GM21576 (cell line): Measurements from ENCODE around the gene NSF.
"Not testable (repeated sequence)": the region's sequence is repeated elsewhere in the genome, so short reads cannot be mapped to it uniquely, and the experiment has no call there.

ENCODE experiments used
- ATAC-seq: cut with Tn5 transposase; IDR thresholded peaks from one replicate; pipeline ENCODE4 v1.9.1; 2021; ENCODE audit warnings: mild to moderate bottlenecking, moderate library complexity; ENCODE audit not compliant: unreplicated experiment

Gene NSF

DNA sequence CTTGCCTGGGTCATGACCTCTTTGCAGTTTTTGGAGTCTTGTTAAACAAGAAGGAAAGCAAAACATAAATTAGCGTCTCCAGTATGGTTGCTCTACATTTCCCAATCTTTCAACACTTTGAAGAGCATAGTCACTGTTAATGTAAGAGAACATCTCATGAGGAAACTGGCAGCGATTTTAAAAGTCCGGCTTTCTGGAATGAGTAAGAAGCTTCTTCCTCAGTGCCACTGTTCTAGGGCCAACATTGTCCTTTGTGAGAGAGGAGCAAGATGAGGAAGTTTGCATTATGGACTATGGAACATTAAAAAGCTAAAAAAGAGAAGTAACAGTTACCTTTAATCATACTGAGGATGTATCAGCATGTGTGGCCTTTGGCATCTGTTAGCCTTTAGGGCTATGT, 154.9 kb downstream of the NSF start:
- ATAC-seq, result no peak

DNA sequence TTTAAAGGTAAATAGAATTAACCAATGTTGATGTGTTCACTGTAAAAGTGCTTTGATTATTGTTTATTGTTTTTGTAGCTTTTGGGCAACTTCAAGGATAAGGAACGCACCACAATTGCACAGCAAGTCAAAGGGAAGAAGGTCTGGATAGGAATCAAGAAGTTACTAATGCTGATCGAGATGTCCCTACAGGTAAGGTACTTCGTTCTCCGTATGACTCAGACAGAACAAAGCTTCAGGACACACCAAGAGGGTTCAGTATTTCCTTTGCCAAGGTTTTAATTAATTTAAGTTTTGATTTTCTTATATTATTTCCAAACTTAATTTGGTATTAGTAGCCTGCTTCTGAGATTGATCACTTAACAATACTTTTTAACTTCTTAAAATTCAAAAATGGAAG, 161.0 kb downstream of the NSF start:
- no peak for ATAC-seq

DNA sequence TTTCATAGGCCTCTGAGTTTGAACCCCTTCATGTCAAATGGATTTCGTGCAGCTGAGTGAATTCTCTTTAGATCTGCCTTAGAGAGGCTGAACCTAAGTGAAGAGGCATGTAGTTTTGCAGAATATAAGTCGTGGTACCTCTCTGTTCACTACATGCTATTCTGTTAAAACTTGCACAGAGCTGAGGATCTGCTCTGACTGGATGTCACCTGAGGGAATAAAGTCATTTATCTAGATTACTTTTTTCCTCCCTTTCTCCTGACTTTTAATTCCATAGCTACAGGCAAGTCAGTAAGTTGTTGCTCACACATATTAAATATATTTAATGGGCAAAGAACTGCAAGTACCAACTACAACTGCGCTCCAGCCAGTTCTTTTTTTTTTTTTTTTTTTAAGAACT, 163.3 kb downstream of the NSF start:
- no peak for ATAC-seq

DNA sequence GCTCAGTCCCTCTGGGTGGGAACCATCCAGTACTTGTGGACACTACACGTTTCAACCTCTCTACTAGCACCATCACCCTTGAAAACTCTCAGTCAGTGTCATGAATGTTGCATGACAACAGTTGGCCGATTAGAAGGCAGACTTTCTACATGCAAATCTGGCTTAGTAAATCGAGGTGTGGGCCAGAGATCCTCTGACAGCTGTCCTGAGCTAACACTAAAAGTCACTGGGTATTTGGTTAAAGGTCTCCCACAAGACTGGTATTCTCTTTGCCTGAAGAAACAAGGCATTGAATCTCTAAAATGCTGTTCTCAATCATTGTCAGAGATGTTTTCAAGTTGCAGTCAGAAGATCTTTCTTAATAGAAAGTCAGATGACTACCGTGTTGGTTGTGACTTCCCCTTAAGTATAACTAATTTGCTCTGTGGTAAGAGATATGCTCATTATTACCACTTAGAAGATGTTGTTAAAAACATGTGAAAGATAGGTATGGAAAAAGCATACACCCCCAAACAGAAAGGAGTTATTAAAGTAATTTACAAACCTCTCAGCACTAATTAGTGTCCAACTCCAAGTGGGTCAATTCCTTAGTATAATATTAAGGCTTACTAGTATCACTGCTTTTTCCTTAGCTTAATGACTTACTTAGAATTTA, 165.7 kb downstream of the NSF start:
- ATAC-seq, result no peak

DNA sequence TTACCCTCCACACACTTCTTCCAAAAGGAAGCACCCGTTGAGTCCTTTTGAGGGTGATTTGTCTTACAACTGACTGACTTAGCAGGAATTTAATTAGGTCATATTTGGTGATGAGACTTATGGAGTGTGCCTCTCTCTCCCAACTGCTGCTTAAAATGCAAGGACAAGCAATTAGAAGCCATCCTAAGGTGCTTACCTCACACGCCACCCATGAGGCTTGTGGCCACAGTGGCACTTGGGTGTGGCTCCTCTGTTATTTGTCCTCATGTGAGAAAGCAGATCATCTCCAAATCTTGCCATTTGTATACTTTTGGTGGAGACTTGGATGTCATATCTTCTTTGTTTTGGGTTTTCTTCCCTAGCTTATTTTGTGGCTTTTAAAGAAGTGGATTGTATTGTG, 166.4 kb downstream of the NSF start:
- no peak for ATAC-seq

DNA sequence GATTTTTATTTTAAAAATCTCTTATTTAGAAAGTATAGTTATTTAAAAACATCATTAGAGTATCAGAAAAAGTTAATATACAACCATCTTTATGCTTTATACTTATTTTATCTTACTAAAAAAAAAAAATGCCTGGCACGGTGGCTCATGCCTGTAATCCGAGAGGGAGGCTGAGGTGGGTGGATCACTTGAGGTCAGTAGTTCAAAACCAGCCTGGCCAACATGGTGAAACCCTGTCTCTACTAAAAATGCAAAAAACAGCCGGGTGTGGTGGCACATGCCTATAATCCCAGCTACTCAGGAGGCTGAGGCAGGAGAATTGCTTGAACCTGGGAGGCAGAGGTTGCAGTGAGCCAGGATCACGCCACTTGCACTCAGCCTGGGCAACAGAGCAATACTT, 167.1 kb downstream of the NSF start:
- ATAC-seq, result not testable (repeated sequence)

DNA sequence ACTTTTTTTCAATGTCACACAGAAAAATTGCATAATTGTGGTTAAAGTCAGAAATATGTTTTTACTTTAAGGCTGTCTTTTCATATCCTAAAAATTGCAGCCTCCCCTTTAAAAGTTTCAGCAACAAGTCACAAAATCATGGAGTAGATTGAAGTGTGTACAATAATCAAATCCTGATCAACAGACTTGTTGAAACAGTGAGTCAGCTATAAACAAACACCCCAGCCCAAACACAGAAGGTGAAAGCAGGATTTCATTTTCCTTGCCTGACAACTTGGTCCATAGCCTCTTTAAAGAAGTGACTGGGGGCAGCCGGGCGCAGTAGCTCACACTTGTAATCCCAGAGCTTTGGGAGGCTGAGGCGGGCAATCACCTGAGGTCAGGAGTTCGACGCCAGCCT, 168.1 kb downstream of the NSF start:
- ATAC-seq, result no peak

DNA sequence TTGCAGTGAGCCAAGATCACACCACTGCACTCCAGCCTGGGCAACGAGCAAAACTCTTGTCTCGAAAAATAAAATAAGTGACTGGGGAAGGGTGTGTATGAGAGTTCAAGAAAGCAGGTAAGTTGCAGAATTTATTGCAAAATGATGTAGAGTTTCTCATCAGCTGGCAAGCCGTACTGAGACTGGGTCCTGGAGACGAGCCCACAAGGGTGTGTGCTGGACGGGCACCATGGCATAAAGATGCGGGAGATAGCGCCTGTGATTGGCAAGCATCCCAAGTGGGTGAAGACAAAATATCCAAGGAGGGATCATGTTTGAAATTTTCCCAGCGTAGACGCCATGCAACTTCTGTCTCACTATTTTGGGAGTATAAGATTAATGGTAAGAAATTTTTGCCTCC, 168.7 kb downstream of the NSF start:
- ATAC-seq, result no peak

DNA sequence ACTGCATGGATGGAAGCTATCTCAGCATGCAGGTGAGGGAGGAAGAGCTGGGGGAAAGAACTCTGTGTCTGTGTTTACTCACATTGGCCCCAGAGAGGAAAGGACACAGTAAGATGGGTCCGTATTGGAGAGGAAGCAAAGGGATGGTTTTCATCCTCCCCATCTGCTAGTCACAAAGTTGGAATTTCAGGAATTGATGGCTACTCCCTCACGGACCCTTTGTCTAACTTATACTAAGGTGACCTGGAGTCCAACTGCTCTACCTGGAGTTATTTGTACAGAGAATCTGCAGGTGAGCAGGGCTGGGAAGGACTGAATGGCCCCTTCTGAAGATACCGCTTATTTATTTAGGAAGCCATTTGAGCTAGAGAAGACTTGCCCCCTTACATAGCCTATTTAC, 172.9 kb downstream of the NSF start:
- ATAC-seq, result no peak

DNA sequence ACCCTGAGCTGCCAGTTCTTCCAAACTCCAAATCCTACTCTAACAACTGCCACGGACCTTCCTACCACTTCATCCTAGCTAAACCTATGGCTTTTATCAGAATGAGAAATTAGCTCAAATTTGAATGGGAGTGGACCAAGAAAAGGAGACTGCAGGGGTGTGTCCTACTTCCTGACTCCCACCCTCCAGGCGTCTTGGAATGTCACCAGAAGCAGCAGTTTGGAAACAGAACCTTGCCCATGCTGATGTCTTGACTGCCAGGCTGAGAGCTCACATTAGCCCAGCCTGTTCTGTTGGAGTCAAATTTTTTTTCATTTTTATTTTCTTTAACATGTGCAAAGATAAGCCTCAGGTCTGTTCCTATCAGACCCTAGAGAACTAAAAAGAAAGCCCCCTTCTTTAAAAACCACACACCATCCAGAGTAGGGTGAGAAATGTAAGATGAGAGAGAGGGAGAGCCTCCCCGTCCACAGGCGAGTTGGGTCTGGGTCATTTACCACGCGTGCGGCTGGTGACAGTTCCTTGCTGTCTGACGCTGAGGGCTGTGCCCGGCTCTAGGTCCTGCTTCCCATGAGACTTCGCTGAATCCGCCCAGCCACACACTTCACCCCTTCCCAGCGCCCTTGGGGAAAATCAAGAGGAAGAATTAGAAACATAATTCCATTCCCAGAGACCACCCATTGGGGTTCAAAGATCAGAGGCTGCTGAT, 173.7 kb downstream of the NSF start:
- ATAC-seq, result no peak

DNA sequence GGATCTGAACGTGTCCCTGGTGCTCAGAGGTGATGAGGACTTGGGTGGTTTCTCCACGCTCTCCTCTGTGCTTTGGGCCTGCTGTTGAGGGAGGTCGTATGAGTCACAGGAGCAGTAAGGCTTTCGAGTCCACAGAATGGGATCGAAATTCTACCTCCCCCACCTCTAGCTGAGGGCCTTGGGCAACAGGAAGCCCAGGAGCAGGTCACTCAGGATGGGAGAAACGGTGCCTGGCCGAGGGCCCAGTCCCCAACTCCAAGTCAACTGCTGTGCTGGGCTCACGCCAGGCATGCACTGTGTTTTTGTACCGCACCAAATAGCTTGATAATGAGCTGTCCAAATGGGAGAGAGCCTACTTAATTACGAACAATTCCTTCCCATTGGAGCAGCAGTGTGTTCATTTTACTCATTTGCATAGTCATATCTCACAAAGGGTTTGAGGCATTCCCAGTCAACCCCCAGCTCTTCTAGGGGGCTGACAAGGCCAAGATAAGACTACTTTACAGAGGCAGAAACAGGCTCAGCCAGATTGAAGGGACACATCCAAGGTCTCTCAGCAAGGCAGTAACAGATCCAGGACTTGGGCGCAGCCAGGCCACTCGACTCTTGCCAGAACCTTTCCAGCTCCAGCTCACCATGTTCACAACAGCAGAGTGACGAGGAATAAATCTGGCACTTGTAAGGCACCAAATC, 174.4 kb downstream of the NSF start:
- ATAC-seq, result no peak

DNA sequence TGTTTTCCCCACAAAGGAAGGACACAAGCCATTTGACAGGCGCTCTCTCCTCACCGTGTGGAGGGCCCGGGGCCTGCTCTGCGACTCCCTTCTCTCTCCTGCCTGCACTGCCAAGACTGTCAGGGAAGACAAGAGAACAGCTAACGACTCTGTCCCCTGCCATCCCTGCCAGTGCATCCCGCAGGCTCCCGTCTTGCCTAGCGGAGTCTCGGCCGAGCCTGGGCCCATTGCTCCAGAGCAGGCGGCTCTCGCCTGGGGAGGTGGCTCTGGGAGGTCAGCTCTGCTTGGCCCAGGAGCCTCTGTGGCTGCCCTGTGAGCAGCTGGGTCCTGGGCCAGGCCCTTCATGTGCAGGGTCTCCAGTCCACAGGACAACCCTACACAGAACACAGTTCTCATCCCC, 175.0 kb downstream of the NSF start:
- no peak for ATAC-seq

DNA sequence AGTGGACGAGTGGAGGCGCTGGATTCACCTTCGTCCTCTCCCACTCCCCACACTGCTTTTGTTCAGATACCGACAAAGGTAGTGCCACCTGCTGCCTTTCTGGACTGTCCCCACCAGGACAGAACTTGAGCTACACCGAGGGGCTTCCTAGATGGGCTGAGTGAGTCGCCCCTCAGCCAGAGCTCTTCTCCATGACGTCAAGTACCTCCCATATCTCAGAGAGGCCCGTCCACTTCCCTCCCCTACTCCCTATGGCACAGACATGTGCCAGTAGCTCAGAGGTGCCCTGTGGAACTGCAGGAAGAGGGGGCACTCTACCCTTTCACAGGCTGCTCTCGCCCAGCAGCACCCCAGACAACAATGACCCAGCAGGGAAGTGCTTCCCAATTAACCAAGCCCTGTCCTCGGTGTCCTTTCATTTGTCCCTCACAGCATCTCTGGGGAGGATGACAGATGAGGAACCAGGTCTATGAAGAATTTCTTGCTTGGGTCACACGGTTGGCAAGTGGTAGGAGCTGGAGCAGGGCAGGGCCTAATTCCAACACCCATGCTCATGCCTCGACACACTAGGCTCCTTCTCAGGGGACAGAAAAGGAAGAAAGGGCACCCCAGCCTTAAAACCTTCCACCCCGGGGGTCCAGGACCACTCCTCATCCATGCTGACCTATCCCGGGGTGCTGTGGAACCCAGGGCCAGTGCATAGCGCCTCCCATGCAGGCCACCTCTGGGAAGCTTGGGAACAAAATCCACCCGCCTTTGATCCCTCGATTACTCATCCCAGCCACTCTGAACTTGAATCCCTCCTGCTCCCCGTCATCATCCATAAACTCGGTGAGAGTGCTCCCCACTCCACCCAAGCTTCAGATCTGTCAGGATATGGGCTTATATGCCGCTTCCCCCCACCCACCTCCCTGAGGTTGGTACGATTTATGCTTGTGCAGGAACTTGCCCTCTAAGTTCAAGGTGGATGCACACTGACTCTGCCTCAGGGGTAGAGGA, 176.3 kb downstream of the NSF start:
- no peak for ATAC-seq

DNA sequence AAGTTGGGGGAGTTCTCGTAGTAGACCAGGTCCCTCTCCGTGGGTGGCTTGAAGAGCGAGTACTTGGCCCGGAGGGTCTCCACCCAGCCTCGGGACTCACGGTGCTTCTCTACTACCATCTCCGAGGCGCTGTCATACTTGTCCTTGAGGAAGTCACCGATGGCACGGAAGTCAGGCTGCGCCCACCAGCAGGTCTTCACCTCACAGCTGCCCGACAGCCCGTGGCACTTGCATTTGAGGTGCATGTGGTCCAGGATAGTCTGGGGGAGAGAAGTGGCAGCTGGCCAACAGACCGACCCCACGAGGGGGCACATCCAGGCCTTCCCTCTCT, 178.0 kb downstream of the NSF start:
- ATAC-seq, result no peak

DNA sequence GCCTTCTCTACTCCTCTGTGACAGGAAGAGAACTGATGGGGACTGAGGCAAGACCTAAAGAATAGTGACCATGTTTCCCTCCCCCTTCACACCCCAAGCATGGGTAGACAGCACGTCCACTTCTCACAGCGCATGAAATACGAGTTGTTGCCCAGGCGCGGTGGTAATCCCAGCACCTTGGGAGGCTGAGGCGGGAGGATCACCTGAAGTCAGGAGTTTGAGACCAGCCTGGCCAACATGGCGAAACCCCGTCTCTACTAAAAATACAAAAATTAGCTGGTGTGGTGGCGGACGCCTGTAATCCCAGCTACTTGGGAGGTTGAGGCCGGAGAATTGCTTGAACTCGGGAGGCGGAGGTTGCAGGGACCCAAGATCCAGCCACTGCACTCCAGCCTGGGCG, 178.4 kb downstream of the NSF start:
- ATAC-seq, result not testable (repeated sequence)

DNA sequence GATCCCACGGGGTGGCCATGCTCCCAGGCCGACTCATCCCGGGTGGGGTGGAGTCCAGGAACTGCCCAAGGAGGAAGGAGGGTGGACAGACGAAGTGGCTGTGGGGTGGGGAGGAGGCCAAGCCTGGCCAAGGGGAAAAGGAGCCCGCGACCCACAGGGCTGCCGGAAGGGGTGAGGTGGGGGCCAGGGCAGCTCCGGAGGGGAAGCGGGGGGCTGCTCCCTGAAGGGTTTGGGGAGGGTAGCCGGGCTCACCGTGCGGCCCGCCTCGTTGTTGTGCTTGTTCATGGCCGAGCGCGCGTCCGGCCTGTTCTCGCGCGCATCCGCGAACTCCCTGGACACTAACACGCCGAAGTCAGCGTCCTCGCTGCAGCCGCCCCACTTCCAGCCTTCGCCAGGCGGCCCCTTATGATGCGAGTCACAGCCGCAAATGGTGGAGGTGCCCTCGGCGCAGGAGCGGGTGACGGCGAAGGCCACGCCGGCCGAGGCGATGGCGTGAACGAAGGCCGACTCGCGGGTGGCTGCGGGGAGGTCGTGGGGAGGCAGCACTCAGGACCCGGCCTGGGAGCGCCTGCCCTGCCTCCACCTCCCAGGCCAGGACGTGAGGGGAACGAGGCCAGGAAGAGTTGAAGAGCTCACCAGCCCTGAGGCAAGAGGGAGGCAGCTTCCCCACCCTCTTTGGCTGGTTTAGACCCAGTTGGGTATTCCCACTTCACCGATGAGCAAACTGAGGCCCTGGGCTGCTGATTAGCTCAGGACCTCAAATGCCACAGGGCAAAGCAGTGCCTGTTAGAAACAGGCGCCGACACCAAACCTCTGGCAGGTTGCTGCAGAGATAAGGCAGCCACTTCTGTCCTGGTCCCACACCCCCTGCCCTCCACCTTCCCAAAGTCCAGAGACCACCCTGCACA, 179.3 kb downstream of the NSF start:
- no peak for ATAC-seq

DNA sequence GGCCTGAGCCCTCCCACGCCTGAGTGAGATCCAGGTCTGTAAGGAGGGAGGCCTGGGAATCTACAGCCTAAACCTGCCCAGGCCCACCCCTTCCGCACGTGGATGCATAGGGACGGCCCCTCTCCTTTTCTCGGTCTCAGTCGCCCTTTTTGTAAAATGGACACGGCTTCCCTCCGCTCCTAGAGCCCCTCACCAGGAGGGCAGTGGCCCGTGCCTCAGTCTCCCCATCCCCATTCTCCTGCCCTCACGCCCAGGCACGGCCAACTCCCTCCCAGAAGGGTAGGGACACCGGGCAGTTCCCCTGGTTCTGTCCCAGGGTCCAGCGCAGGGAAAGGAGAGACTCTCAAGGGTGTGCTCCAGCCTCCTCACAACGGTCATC, 180.0 kb downstream of the NSF start:
- no peak for ATAC-seq

DNA sequence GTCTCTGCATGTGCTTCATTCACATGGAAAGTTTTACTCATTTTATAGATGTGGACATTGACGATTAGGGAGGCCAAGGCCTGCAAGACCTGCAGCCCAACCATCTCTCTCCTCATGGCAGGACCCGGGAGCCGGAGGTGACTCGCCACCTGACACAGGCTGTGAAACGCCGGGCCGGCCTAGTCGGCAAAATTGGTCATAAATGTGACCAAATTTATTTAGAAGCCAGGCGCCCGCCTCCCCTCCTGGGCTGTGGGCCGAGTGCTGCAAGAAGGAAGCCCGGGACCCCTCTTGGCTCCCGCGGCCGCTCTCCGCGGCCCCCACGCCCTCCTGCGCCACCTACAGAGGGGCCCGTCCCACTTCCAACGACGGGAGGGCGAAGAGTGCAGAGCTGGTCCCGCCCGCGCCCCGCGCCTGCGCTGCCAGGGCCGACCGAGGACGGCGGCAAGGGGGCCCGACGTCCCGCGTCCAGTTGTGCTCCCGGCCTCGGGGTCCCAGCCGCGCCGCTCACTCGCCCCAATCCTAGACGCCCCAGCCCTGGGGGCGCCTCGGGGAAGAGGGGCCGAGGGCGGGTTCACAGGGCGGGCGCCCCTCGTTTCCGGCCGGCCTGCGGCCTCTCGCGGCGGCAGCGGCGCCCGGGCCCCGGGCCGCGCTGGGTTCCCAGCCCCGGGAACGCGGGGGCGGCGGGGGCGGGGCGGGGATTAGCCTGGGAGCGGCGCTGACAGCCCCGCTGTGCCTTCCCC, 180.5 kb downstream of the NSF start:
- ATAC-seq, result no peak
